Measurements from ENCODE around the gene WDHD1. TPM values are rescaled to one million over a fixed set of nuclear protein-coding genes. Genes with fewer than 3 reads are reported as not detected.

The WDHD1 gene
- total and polyA plus RNA-seq, 2 of the 4 experiments (the other 2 are of a cell fraction): 4.4 to 13.1 TPM

DNA sequence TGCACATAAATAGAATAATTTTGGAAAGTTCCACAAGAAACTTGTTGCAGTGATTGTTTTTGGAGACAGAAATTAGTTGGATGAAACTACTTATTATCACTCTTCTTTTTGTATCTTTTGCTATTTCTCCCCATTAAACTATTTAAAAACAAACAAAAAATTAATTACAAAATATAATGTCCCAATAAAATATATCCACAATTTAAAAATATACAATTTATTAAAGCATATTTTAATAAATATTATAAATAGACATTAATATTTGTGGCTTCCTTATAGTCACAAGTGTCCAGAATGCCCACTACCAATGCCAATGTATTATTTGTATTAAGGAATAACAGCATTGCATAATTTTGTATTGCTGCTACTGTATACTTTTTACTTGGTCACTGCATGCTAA lies 71.8 kb downstream of the WDHD1 start:
- no peak overlapping the region for H2AFZ ChIP-seq (replicated peaks; ENCODE audit: low read length, poor library complexity)

More for the DNA sequence above, 71.8 kb downstream of the WDHD1 start:
- Histone ChIP-seq H3K18ac (ENCODE audit: low read depth, low read length) (no peak overlapping the region), H3K14ac (replicated peaks; ENCODE audit: low read depth, low read length) (no peak overlapping the region), H3K4me1 (ENCODE audit: control insufficient read depth, insufficient read depth, low read length) (no peaks in the 10 kb centered on the region), H4K5ac (ENCODE audit: low read depth, low read length) (no peak overlapping the region), H2BK120ac (ENCODE audit: low read depth, low read length) (no peak overlapping the region), H4K20me1 (ENCODE audit: insufficient read depth, low read length) (no peaks in the 10 kb centered on the region), H4K8ac (ENCODE audit: low read depth in 2 of 2, low read length in 2 of 2) (no peak overlapping the region), H2BK20ac (ENCODE audit: low read depth, low read length) (no peak overlapping the region), H3K79me1 (ENCODE audit: low read depth in 1 of 2, low read length in 2 of 2) (no peaks in the 10 kb centered on the region), H3K9ac (ENCODE audit: low read depth, low read length) (no peak overlapping the region), H3K27ac (ENCODE audit: insufficient read depth, low read length) (no peak overlapping the region), H3K4ac (ENCODE audit: low read depth, low read length) (no peak overlapping the region), H3K4me2 (ENCODE audit: low read depth, low read length) (no peak overlapping the region), H3K9me3 (ENCODE audit: control insufficient read depth, insufficient read depth, low read length) (no peaks in the 10 kb centered on the region), H3K23ac (ENCODE audit: low read depth, low read length) (no peak overlapping the region), H3K56ac (ENCODE audit: extremely low read depth, insufficient read depth, low read length) (no peak overlapping the region), H3K4me3 (ENCODE audit: insufficient read depth, low read depth, low read length) (no peak overlapping the region), H4K91ac (ENCODE audit: insufficient read depth, low read depth, low read length) (no peak overlapping the region), H2AK5ac (ENCODE audit: low read depth, low read length) (no peak overlapping the region), H3K36me3 (ENCODE audit: control insufficient read depth, insufficient read depth, low read length) (0 out of 2 replicates have a peak, but pooled peaks cover 3% of the 10 kb centered on the region), H2BK5ac (ENCODE audit: low read depth, low read length, poor library complexity, severe bottlenecking) (no peak overlapping the region), H3K9me1 (ENCODE audit: insufficient read depth, low read length) (0 out of 2 replicates have a peak, but pooled peaks cover 4% of the 10 kb centered on the region), H3K27me3 (ENCODE audit: control insufficient read depth, insufficient read depth, low read length) (no peaks in the 10 kb centered on the region), H2BK15ac (ENCODE audit: low read depth, low read length) (no peak overlapping the region), H2AK9ac (replicated peaks; ENCODE audit: low read depth, low read length, poor library complexity) (no peak overlapping the region)
- TF ChIP-seq RFX5 (IDR thresholded peaks at IDR 0.05; ENCODE audit: low read depth, low read length) (no peak), POLR2A (IDR thresholded peaks at IDR 0.05; ENCODE audit: low read depth, low read length) (no peak), MAZ (IDR thresholded peaks at IDR 0.05; ENCODE audit: borderline replicate concordance, low read depth, low read length) (no peak), CHD1 (IDR thresholded peaks at IDR 0.05; ENCODE audit: low read depth, low read length) (no peak), RAD21 (IDR thresholded peaks at IDR 0.05; ENCODE audit: low read length) (no peak), MAFK (IDR thresholded peaks at IDR 0.05; ENCODE audit: low read depth, low read length) (no peak), USF2 (IDR thresholded peaks at IDR 0.05; ENCODE audit: low read depth, low read length) (no peak), FOS (IDR thresholded peaks at IDR 0.05; ENCODE audit: low read depth, low read length) (no peak), ELK1 (IDR thresholded peaks at IDR 0.05; ENCODE audit: borderline replicate concordance, low read depth, low read length) (no peak), BHLHE40 (IDR thresholded peaks at IDR 0.05; ENCODE audit: low read depth, low read length) (no peak), RCOR1 (IDR thresholded peaks at IDR 0.05; ENCODE audit: insufficient replicate concordance, low read length) (no peak), NFE2L2 (IDR thresholded peaks at IDR 0.05; ENCODE audit: low read depth, low read length) (no peak), CEBPB (IDR thresholded peaks at IDR 0.05; ENCODE audit: low read depth, low read length) (no peak), MXI1 (IDR thresholded peaks at IDR 0.05; ENCODE audit: borderline replicate concordance, low read depth, low read length) (no peak), SMC3 (IDR thresholded peaks at IDR 0.05; ENCODE audit: low read depth, low read length) (no peak)
- TF ChIP-seq, protein P1, sequence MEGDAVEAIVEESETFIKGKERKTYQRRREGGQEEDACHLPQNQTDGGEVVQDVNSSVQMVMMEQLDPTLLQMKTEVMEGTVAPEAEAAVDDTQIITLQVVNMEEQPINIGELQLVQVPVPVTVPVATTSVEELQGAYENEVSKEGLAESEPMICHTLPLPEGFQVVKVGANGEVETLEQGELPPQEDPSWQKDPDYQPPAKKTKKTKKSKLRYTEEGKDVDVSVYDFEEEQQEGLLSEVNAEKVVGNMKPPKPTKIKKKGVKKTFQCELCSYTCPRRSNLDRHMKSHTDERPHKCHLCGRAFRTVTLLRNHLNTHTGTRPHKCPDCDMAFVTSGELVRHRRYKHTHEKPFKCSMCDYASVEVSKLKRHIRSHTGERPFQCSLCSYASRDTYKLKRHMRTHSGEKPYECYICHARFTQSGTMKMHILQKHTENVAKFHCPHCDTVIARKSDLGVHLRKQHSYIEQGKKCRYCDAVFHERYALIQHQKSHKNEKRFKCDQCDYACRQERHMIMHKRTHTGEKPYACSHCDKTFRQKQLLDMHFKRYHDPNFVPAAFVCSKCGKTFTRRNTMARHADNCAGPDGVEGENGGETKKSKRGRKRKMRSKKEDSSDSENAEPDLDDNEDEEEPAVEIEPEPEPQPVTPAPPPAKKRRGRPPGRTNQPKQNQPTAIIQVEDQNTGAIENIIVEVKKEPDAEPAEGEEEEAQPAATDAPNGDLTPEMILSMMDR (conservative IDR thresholded peaks at IDR 0.05; ENCODE audit: low read depth, low read length): no peak
- no TSS peak for BruUV-seq (replicated peaks)
- DNase-seq (no peak), ATAC-seq (ENCODE audit: low read depth) (no peak)
- ChIA-PET CTCF (no interaction called here), POLR2A (ENCODE audit: unreplicated experiment) (no interaction called here)
- dilution Hi-C loops (cut with HindIII; ENCODE audit: low sequenced_read_pairs, unreplicated experiment) (no loop called here), in situ Hi-C loops (cut with MboI; ENCODE audit: low sequenced_read_pairs) (no loop called here), intact Hi-C loops (cut with micrococcal nuclease) (no loop called here)

Measured in IMR-90 (cell line).